AG09319 (cell line): ENCODE results near the gene LCNL1.

Source experiments
- DNase-seq: peaks from one replicate; pipeline ENCODE4 v3.0.0-alpha.2; 2010; ENCODE audit warnings: low read depth; ENCODE audit errors: extremely low read depth
- TF ChIP-seq, protein P1 (sequence below): IDR thresholded peaks from 2 replicates; pipeline ENCODE4 v1.5.1; 2011; ENCODE audit warnings: low read depth, mild to moderate bottlenecking, inconsistent platforms, low read length, moderate library complexity

The LCNL1 gene

DNA sequence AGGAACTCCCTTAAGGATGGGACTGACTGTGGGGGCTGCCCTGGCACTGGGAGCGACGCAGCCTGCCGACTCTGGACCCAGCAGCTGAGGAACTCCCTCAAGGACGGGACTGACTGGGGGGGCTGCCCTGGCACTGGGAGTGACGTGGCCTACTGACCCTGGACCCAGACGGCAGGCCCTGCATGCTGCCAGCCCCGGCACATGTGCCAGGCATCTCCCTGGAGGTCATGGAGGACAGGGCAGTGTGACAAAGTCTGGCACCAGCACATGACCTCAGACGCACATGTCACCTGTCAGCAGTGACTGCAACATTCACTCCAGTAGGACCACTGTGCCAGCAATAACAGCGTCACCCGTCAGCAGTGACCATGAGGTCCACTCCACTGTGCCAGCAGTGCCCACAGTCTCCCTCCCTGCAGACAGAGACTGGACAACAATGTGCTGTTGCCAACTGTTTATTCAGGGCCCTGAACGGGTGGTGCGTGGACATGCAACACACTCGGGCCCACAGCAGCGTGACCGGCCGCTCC lies 42.7 kb upstream of the LCNL1 start:
- no peak for DNase-seq
- TF ChIP-seq, protein P1, sequence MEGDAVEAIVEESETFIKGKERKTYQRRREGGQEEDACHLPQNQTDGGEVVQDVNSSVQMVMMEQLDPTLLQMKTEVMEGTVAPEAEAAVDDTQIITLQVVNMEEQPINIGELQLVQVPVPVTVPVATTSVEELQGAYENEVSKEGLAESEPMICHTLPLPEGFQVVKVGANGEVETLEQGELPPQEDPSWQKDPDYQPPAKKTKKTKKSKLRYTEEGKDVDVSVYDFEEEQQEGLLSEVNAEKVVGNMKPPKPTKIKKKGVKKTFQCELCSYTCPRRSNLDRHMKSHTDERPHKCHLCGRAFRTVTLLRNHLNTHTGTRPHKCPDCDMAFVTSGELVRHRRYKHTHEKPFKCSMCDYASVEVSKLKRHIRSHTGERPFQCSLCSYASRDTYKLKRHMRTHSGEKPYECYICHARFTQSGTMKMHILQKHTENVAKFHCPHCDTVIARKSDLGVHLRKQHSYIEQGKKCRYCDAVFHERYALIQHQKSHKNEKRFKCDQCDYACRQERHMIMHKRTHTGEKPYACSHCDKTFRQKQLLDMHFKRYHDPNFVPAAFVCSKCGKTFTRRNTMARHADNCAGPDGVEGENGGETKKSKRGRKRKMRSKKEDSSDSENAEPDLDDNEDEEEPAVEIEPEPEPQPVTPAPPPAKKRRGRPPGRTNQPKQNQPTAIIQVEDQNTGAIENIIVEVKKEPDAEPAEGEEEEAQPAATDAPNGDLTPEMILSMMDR, result no peak

DNA sequence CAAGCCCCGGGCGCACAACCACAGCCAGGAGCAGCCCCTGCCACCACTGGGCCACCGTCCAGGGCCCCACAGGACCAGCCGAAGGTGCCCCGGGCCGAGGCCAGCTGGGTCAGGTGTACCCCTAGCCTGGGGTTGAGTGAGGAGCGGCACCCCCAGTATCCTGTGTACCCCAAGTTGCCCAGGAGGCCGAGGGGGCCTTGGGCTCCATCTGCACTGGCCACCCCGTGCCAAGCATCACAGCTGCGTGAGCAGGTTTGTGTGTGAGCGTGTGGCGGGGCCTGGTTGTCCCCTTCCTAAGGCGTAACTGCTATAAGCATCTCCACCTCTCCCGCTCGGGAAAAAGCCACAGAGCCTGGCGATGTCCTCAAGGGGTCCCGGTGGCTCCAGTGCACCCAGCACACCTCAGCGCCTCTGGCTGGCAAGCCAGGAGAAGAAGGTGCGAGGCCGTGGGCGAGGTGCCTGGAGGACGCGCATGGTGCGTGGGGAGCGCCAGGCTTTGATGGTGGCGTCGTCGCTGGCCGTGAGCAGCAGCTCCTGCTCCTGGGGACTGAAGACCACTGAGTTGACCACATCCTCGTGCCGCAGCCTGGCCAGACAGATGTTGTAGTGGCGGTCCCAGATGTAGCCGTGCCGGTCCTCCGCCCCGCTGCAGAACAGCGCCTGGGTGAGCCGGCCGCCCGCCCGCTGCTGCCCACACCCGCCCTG lies 42.1 kb upstream of the LCNL1 start:
- TF ChIP-seq, protein P1, result no peak
- DNase-seq, result no peak

DNA sequence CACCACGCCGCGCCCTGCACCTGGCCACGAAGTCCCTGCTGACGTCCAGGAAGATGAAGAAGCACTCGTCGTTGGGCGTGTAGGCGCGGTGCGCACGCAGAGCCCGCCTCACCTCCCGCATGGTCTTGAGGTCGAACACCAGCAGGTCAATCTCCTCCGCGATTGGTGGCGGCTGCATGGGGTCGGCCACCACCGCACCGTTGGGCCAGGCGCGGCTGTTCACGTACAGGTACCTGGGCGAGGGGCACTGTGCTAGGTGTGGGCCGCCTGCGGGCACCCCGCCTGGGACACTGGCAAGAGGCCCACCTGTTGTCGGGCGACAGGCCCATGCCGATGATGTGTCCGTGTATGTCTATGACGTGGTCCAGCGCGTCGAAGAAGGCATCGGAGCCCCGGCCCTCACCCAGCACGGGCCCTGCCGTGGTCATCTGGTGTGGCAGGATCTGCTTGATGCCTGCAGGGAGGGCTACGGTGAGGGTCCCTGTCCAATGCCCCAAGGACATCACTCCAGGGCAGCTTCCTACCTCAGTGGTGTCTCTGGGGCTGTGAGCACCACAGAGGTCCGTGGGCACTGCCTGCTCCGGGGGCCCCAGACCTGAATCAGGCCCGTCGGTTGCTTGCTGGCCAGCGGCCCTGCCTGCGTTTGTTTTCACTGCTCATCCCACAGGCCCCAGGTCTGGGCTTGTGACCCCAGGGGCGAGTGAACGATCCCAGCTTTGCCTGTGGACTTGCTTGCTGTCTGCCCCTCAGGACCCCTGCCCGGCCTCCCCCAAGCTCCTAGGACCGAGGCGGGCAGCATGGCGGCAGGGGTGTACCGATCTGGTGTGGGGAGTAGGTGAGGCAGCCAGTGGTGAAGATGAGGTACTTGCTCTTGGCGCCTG lies 41.3 kb upstream of the LCNL1 start:
- DNase-seq, result no peak
- TF ChIP-seq, protein P1, result no peak

DNA sequence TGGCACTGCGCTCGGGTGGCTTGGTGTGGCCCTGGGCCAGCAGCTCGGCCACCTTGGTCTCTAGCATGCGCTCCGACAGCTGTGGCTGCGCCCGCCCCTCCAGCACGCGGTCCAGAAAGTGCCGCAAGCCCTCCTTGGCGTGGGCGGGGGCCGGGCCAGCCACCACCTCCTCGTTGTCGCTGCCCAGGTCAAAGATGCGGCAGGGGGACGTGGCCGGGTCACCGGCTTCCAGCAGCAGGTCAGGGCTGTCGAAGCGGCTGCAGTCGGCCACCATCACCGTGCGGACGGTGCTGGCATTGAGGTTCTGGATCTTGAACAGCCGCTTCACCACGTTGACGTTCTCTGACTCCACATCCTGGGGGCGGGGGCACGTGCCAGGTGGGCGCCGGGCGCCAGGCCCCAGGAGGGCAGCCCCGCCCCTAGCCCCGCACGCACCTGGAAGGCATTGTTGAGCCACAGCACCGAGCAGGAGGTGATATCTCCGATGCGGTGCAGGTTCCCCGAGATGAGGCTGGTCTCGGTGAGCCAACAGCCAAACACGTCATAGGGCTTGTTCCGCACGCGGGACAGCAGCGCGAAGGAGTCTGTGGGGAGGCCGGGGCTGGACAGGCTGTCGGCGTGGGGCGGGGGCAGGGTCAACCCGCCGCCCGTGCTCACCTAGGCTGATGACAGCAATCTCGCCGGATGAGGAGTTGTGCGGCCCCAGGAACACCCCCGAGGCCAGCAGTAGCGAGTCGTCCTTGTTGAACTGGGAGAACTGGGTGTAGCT lies 40.5 kb upstream of the LCNL1 start:
- no peak for DNase-seq

DNA sequence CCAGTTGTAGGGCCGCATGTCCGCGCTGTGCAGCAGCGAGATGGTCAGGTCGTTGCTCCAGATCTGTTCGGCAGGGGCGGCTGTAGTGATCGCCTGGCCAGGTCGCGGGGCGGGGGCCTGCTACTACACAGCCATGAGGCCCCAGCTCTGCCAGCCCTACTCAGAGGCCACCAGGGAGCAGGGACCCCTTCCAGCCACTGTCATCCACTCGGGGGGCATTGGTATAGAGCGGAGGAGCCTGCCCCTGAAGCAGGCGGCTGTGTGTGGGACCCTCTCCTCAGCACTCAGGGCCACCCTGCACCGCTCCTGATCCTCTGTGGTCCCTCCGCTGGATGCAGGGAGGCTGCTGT lies 39.9 kb upstream of the LCNL1 start:
- TF ChIP-seq, protein P1, result no peak
- DNase-seq, result no peak

More for the DNA sequence above, 40.5 kb upstream of the LCNL1 start:
- TF ChIP-seq, protein P1, result no peak

DNA sequence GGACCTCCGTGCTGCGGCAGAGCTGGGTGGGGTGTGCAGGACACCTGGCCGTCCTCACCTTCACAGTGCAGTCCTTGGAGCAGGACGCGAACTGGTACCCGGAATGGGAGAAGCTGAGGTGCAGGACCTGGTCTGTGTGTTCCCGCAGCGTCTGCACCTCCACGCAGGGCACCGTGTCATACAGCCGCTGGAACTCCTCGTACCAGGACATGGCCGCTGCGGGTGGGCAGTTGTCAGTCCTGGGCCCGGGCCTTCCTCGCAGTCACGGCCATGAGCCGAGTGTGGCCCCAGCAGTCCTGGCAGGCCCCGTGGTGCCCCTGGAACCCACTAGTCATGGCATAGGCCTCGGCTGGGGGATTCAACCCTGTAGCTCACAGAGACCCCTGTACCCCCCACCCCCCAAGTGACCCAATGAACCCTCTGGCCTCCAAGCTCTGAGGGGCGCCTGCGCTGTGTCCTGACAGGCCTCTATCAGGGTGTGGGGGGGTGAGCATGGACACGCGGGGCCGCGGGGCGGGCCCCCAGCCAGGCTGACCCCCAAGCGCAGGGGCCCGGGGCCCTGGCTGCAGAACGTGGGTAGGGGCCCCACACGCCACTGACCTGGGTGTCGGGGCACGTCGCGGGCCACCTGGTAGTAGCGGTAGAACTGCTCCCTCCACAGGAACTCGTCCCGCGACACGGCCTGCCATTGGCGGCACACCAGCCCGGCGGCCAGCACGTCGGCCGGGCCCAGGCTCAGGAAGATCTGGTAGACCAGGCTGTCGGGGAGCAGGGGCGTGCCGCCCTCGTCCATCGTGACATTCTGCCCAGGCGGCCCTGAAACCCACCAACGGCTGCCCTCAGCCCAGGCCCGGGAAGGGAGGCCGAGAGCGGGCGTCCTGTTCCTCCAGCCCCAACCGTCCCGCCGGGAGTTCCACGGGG lies 39.2 kb upstream of the LCNL1 start:
- TF ChIP-seq, protein P1, result no peak
- no peak for DNase-seq
